GM19463 (cell line): ENCODE measurements around the gene CEP43.

Experiments used
- ATAC-seq: cut with Tn5 transposase; IDR thresholded peaks from one replicate; pipeline ENCODE4 v1.9.1; 2021; ENCODE audit warnings: mild to moderate bottlenecking, moderate library complexity; ENCODE audit not compliant: unreplicated experiment

The CEP43 gene

GRCh38 chr6:166960609-166960978 lies 38.6 kb upstream of the CEP43 start:
- no peak for ATAC-seq

GRCh38 chr6:166966268-166966667 lies 32.9 kb upstream of the CEP43 start:
- no peak for ATAC-seq

GRCh38 chr6:166969390-166970002 lies 29.7 kb upstream of the CEP43 start:
- ATAC-seq: no peak

GRCh38 chr6:166970091-166970490 lies 29.1 kb upstream of the CEP43 start:
- ATAC-seq: no peak

- ATAC-seq: no peak
These were observed 28.4 kb upstream of the CEP43 start for GRCh38 chr6:166970776-166971175.

- no peak for ATAC-seq
These were observed 27.9 kb upstream of the CEP43 start for GRCh38 chr6:166971271-166971670.

- ATAC-seq: no peak
These were observed 27.1 kb upstream of the CEP43 start for GRCh38 chr6:166972101-166972500.

GRCh38 chr6:166976636-166977035 lies 22.6 kb upstream of the CEP43 start:
- ATAC-seq: no peak

- ATAC-seq: no peak
These were observed 21.3 kb upstream of the CEP43 start for GRCh38 chr6:166977621-166978525.

- ATAC-seq: no peak
These were observed 18.5 kb upstream of the CEP43 start for GRCh38 chr6:166980738-166981137.

GRCh38 chr6:166987448-166987847 lies 11.7 kb upstream of the CEP43 start:
- no peak for ATAC-seq

- ATAC-seq: no peak
These were observed 11.3 kb upstream of the CEP43 start for GRCh38 chr6:166987930-166988329.

GRCh38 chr6:166988674-166989201 lies 10.5 kb upstream of the CEP43 start:
- no peak for ATAC-seq

- ATAC-seq: peak; percentile 70
These were observed 9.7 kb upstream of the CEP43 start for GRCh38 chr6:166989427-166990032.

GRCh38 chr6:166996406-166996805 lies 2.8 kb upstream of the CEP43 start:
- no peak for ATAC-seq

- no peak for ATAC-seq
These were observed 1.8 kb upstream of the CEP43 start for GRCh38 chr6:166997348-166997747.

GRCh38 chr6:166997768-166998255 lies 1.4 kb upstream of the CEP43 start:
- no peak for ATAC-seq

- peak; percentile 1 for ATAC-seq
These were observed 697 bp upstream of the CEP43 start for GRCh38 chr6:166998256-166999144.

- ATAC-seq: no peak
These were observed 672 bp downstream of the CEP43 start for GRCh38 chr6:166999884-167000253.

- no peak for ATAC-seq
These were observed 1.6 kb downstream of the CEP43 start for GRCh38 chr6:167000759-167001158.
